HCT116 (cell line): ENCODE data around the gene STON2. TPM values are rescaled to one million over a fixed set of nuclear protein-coding genes. Genes with fewer than 3 reads are reported as not detected.

Source experiments
- ATAC-seq: fragments of 200-7000 bp; cut with Tn5 transposase; 2 replicates; pipeline ENCODE4 v1.9.1; 2020; ENCODE audit warnings: mild to moderate bottlenecking, moderate library complexity
- BruUV-seq: library from RNA; stranded (reverse); fragments of 400-500 nt; replicated peaks from 2 replicates; lab custom pipeline; 2021; lab: Mats Ljungman, UMichigan
- CTCF ChIA-PET: fragments of 300-600 bp; sonication (Branson Sonifier 250); formaldehyde crosslinking; loops from one replicate; lab custom pipeline; 2021; ENCODE audit warnings: antibody characterized with exemption; lab: Charles Lee
- POLR2A ChIA-PET: fragments of 300-600, 350-600 bp; sonication (Branson Sonifier 250); formaldehyde crosslinking; loops from one replicate; lab custom pipeline; 2021; ENCODE audit warnings: antibody characterized with exemption; lab: Charles Lee
- RAD21 ChIA-PET, 2 experiments: fragments of 300-600 bp; sonication (Branson Sonifier 250); formaldehyde crosslinking; loops; one replicate each; lab custom pipeline; 2023; ENCODE audit warnings: low total read pairs in 2 of 2; ENCODE audit not compliant: uncharacterized antibody in 2 of 2, unreplicated experiment in 2 of 2, low non-redundant PET in 1 of 2; lab: Charles Lee
- DNase-seq: peaks from one replicate; pipeline ENCODE4 v3.0.0-alpha.2; 2010; ENCODE audit warnings: low read depth, low spot score
- H2AFZ ChIP-seq: fragments of 200-600 bp; shearing (Covaris generic), sonication (generic); 2 replicates; pipeline ENCODE4 v1.6.1; 2017; ENCODE audit warnings: low read depth, mixed run types, mixed read lengths, antibody characterized with exemption, low read length; ENCODE audit not compliant: poor library complexity, severe bottlenecking
- H3K27ac ChIP-seq: 2 replicates; pipeline ENCODE4 v1.5.1; 2012; ENCODE audit warnings: low read depth, low read length
- H3K27me3 ChIP-seq: fragments of 200-600 bp; sonication (generic); 2 replicates; pipeline ENCODE4 v1.6.1; 2016; ENCODE audit warnings: mixed run types, low read length, mixed read lengths; ENCODE audit not compliant: insufficient read depth
- H3K36me3 ChIP-seq, 2 experiments: fragments of 200-500 bp in 1 of 2; fragments of 200-600 bp in 1 of 2; sonication (Bioruptor generic) in 1 of 2; sonication (generic) in 1 of 2; 2 replicates each; pipeline versions ENCODE4 v1.5.1 to v1.6.1; 2014 to 2016; ENCODE audit warnings: low read length in 2 of 2, inconsistent platforms in 1 of 2, mixed read lengths in 1 of 2, mixed run types in 1 of 2; ENCODE audit not compliant: insufficient read depth in 2 of 2, control insufficient read depth in 1 of 2
- H3K4me1 ChIP-seq, 2 experiments: fragments of 200-600 bp in 1 of 2; sonication (generic) in 1 of 2; 2 replicates each; pipeline versions ENCODE4 v1.5.1 to v1.6.1; 2012 to 2017; ENCODE audit warnings: low read length in 2 of 2, inconsistent platforms in 1 of 2, mild to moderate bottlenecking in 1 of 2, mixed read lengths in 1 of 2, mixed run types in 1 of 2, moderate library complexity in 1 of 2; ENCODE audit not compliant: insufficient read depth in 2 of 2, control insufficient read depth in 1 of 2
- H3K4me2 ChIP-seq: fragments of 200-600 bp; sonication (generic); 2 replicates; pipeline ENCODE4 v1.6.1; 2017; ENCODE audit warnings: mixed run types, low read length, mixed read lengths
- H3K4me3 ChIP-seq, 2 experiments: fragments of 200-600 bp in 1 of 2; sonication (generic) in 1 of 2; replicated peaks in 1 of 2; 2 replicates each; pipeline ENCODE4 v1.5.1; 2011 to 2016; ENCODE audit warnings: low read length in 2 of 2, control low read depth in 1 of 2, low read depth in 1 of 2, mild to moderate bottlenecking in 1 of 2, mixed read lengths in 1 of 2, mixed run types in 1 of 2
- H3K79me2 ChIP-seq: fragments of 200-600 bp; sonication (generic); 2 replicates; pipeline ENCODE4 v1.6.1; 2017; ENCODE audit warnings: mild to moderate bottlenecking, mixed run types, low read length, moderate library complexity, mixed read lengths; ENCODE audit not compliant: insufficient read depth
- H3K9ac ChIP-seq: fragments of 200-600 bp; sonication (generic); 2 replicates; pipeline ENCODE4 v1.6.1; 2016; ENCODE audit warnings: low read length, mixed read lengths
- H3K9me2 ChIP-seq: fragments of 200-600 bp; sonication (generic), shearing (Covaris generic); 2 replicates; pipeline ENCODE4 v1.6.1; 2017; ENCODE audit warnings: mixed run types, mild to moderate bottlenecking, moderate library complexity; ENCODE audit not compliant: insufficient read depth
- H3K9me3 ChIP-seq, 2 experiments: fragments of 200-500 bp in 1 of 2; fragments of 200-600 bp in 1 of 2; sonication (Bioruptor generic) in 1 of 2; sonication (generic) in 1 of 2; 2 replicates each; pipeline ENCODE4 v1.6.1; 2014 to 2017; ENCODE audit warnings: low read length in 2 of 2, mixed read lengths in 2 of 2, inconsistent platforms in 1 of 2, low read depth in 1 of 2, mild to moderate bottlenecking in 1 of 2, mixed run types in 1 of 2, moderate library complexity in 1 of 2; ENCODE audit not compliant: control insufficient read depth in 1 of 2, insufficient read depth in 1 of 2
- H4K20me1 ChIP-seq: fragments of 200-600 bp; sonication (generic), shearing (Covaris generic); 2 replicates; pipeline ENCODE4 v1.6.1; 2017; ENCODE audit warnings: mixed run types, mild to moderate bottlenecking, moderate library complexity; ENCODE audit not compliant: insufficient read depth
- CEBPB ChIP-seq: IDR thresholded peaks from 2 replicates; pipeline ENCODE4 v1.6.1; 2012; ENCODE audit warnings: low read depth
- CTCF ChIP-seq, 3 experiments: fragments of 200-600 bp in 1 of 3; sonication (generic) in 1 of 3; IDR thresholded peaks in 2 of 3; conservative IDR thresholded peaks in 1 of 3; 2 replicates each; pipeline ENCODE4 v1.5.1; 2012 to 2017; ENCODE audit warnings: low read depth in 2 of 3, low read length in 2 of 3, antibody characterized with exemption in 1 of 3, borderline replicate concordance in 1 of 3, control low read depth in 1 of 3, mild to moderate bottlenecking in 1 of 3, mixed read lengths in 1 of 3, mixed run types in 1 of 3, moderate library complexity in 1 of 3; ENCODE audit not compliant: insufficient read depth in 1 of 3
- FOSL1 ChIP-seq: IDR thresholded peaks from 2 replicates; pipeline ENCODE4 v1.6.1; 2012; ENCODE audit warnings: low read depth
- MAX ChIP-seq: IDR thresholded peaks from 2 replicates; pipeline ENCODE4 v1.6.1; 2012
- POLR2A ChIP-seq: IDR thresholded peaks from 2 replicates; pipeline ENCODE4 v1.7.0; 2011; ENCODE audit warnings: borderline replicate concordance; ENCODE audit not compliant: insufficient read depth, insufficient read length; ENCODE audit errors: extremely low read depth
- POLR2AphosphoS5 ChIP-seq: IDR thresholded peaks from 2 replicates; pipeline ENCODE4 v1.6.1; 2011; ENCODE audit warnings: mild to moderate bottlenecking, low read depth, low read length, moderate library complexity
- RAD21 ChIP-seq: IDR thresholded peaks from 2 replicates; pipeline ENCODE4 v1.6.1; 2012; ENCODE audit warnings: low read depth, mild to moderate bottlenecking
- SIN3A ChIP-seq: IDR thresholded peaks from 2 replicates; pipeline ENCODE4 v1.6.1; 2012; ENCODE audit warnings: low read depth
- SP1 ChIP-seq: IDR thresholded peaks from 2 replicates; pipeline ENCODE4 v1.6.1; 2012; ENCODE audit warnings: low read depth
- SRF ChIP-seq: IDR thresholded peaks from 2 replicates; pipeline ENCODE4 v1.6.1; 2012; ENCODE audit warnings: low read depth
- TCF7L2 ChIP-seq: IDR thresholded peaks from 2 replicates; pipeline ENCODE4 v1.7.0; 2011; ENCODE audit warnings: borderline replicate concordance, inconsistent platforms; ENCODE audit not compliant: insufficient read depth, insufficient read length; ENCODE audit errors: extremely low read depth
- YY1 ChIP-seq: IDR thresholded peaks from 2 replicates; pipeline ENCODE4 v1.6.1; 2011; ENCODE audit warnings: low read length, low read depth, moderate library complexity, mild to moderate bottlenecking; ENCODE audit not compliant: insufficient replicate concordance; ENCODE audit errors: extremely low read depth
- intact Hi-C: fragments of 100-400 bp; cut with micrococcal nuclease; formaldehyde crosslinking; loops from 2 replicates; pipeline ENCODE4 v1.10.0; 2022
- total RNA-seq: library from RNA; stranded (reverse); gene quantifications from one replicate; pipeline ENCODE4 v1.2.1, GENCODE V29; 2021; ENCODE audit not compliant: unreplicated experiment

Gene STON2
- total RNA-seq, 1 experiment from 2014 or later, result 4.1 TPM

- no peak for DNase-seq
- TF ChIP-seq FOSL1, result no peak
- TF ChIP-seq SRF, result no peak
- TF ChIP-seq POLR2A, result no peak
- TF ChIP-seq TCF7L2, result no peak
- no peak for TF ChIP-seq POLR2AphosphoS5
- no peak for TF ChIP-seq SP1
- TF ChIP-seq, all 23 proteins: peak for 0
- H3K79me2 ChIP-seq, result no peaks in the 10 kb centered on the region
- no TSS peak for BruUV-seq
- ChIA-PET CTCF (no interaction called here), RAD21 (no interaction called here), POLR2A (no interaction called here)
- no peak overlapping the region for H3K27ac ChIP-seq
- no peak for ATAC-seq
- no peaks in the 10 kb centered on the region for H3K27me3 ChIP-seq
- H3K9me3 ChIP-seq, result no peaks in the 10 kb centered on the region
- H3K9me2 ChIP-seq, result no peaks in the 10 kb centered on the region
- H3K36me3 ChIP-seq, result no peaks in the 10 kb centered on the region
- no peak overlapping the region for H3K9ac ChIP-seq
- H4K20me1 ChIP-seq, result no peaks in the 10 kb centered on the region
- no peak overlapping the region for H2AFZ ChIP-seq
- H3K4me2 ChIP-seq, result no peak overlapping the region
- H3K4me3 ChIP-seq, result no peak overlapping the region
- intact Hi-C loops, result no loop called here
- H3K4me1 ChIP-seq, result no peaks in the 10 kb centered on the region
These were observed 28.3 kb downstream of the STON2 start for GRCh38 chr14:81371802-81372201.

GRCh38 chr14:81367563-81367962 is 32.6 kb downstream of the STON2 start:
- Histone ChIP-seq H3K4me1 (no peaks in the 10 kb centered on the region), H2AFZ (no peak overlapping the region), H3K9me2 (no peaks in the 10 kb centered on the region), H3K9ac (no peak overlapping the region), H3K27ac (no peak overlapping the region), H3K27me3 (no peaks in the 10 kb centered on the region), H3K79me2 (no peaks in the 10 kb centered on the region), H3K4me3 (no peak overlapping the region), H3K36me3 (no peaks in the 10 kb centered on the region), H3K4me2 (no peak overlapping the region), H3K9me3 (no peaks in the 10 kb centered on the region), H4K20me1 (no peaks in the 10 kb centered on the region)
- ChIA-PET CTCF (no interaction called here), POLR2A (no interaction called here), RAD21 (no interaction called here)
- no peak for DNase-seq
- intact Hi-C loops, result no loop called here
- BruUV-seq, result no TSS peak
- no peak for ATAC-seq
- TF ChIP-seq YY1 (no peak), POLR2AphosphoS5 (no peak), TCF7L2 (no peak), CTCF (IDR thresholded peaks at IDR 0.05 in 2 of 3, conservative IDR thresholded peaks at IDR 0.05 in 1 of 3; ENCODE audit: borderline replicate concordance in 1 of 3, insufficient read depth in 1 of 3, low read depth in 2 of 3, low read length in 2 of 3) (no peak), SIN3A (no peak), CEBPB (no peak), RAD21 (no peak), FOSL1 (no peak), MAX (no peak)
